Measurements from ENCODE around the gene PLAC8. TPM values are rescaled to one million over a fixed set of nuclear protein-coding genes. Genes with fewer than 3 reads are reported as not detected.

PLAC8 gene
- total RNA-seq, 2 experiments from 2014 or later, result 54.4 to 72.3 TPM

DNA sequence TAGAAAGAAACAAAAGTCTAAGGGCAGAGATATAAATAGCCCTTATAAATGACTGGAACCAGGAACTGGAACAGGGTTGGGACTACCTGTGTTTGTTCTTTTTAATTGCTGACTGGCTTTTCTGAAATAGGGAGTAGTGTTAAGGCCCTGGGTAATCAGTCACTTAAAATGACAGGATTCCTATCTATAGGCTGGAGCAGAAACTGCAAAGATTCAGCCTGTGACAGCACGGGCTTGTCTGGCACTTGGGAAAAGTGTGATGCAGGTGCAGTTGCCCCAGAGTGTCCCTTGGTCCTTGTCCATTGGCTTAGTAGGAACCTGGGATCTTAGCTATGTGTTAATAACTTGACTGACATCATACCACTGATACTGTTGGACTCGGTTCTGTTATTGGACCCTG, 14.7 kb upstream of the PLAC8 start:
- H3K36me3 Mint-ChIP-seq (ENCODE audit: low read depth), result no peaks in the 10 kb centered on the region
- H3K4me3 Mint-ChIP-seq, result no peak overlapping the region
- ATAC-seq (no peak), DNase-seq (no peak)
- H3K9me3 Mint-ChIP-seq (ENCODE audit: low read depth), result no peaks in the 10 kb centered on the region
- H3K27ac Mint-ChIP-seq, result no peak overlapping the region
- ChIA-PET POLR2A (no interaction called here), CTCF (no interaction called here)
- no peaks in the 10 kb centered on the region for H3K27me3 Mint-ChIP-seq
- intact Hi-C loops (cut with DNase I, micrococcal nuclease), result no loop called here
- peaks cover 11% of the 10 kb centered on the region for H3K4me1 Mint-ChIP-seq

DNA sequence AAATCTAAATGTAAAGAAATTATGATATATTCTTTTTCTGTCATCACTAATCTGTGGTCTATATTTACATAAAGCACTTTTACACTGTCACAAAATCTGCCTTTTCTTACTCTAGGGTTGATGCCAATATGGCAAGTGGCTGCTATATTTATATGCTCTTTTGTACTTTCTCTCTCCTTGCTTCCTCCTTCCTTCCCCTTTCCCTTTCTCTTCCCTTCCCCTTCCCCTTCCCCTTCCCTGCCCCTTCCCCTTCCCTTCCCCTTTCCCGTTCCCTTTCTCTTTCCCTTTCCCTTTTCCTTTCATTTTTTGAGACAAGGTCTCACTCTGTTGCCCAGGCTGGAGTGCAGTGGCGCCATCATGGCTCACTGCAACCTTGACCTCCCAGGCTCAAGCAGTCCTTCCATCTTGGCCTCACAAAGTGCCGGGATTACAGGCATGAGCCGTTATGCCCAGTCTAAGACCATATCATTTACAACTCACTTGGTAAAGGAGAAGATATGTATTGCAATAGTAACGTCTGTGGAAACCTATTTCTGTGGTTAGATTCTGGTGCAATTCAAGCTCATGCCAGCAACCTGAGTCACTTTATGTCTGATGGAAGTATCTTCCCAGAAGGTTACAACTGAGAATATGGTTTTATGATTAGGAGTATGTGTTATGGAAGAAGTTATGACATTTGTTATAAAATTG, 13.9 kb upstream of the PLAC8 start:
- no peak overlapping the region for H3K27ac Mint-ChIP-seq
- H3K4me1 Mint-ChIP-seq, result peaks cover 11% of the 10 kb centered on the region
- no peak for ATAC-seq
- POLR2A ChIA-PET, result no interaction called here
- CTCF ChIA-PET, result interaction anchor here (0.6 to 1.1 kb wide), 2 partner anchors 279 to 330 kb away, joined by 3 read pairs; partner anchors contain the start of gene SCD5
- intact Hi-C loops (cut with DNase I, micrococcal nuclease), result no loop called here
- DNase-seq, result no peak
- no peak overlapping the region for H3K4me3 Mint-ChIP-seq
- no peaks in the 10 kb centered on the region for H3K27me3 Mint-ChIP-seq
- no peaks in the 10 kb centered on the region for H3K36me3 Mint-ChIP-seq (ENCODE audit: low read depth)
- no peaks in the 10 kb centered on the region for H3K9me3 Mint-ChIP-seq (ENCODE audit: low read depth)

DNA sequence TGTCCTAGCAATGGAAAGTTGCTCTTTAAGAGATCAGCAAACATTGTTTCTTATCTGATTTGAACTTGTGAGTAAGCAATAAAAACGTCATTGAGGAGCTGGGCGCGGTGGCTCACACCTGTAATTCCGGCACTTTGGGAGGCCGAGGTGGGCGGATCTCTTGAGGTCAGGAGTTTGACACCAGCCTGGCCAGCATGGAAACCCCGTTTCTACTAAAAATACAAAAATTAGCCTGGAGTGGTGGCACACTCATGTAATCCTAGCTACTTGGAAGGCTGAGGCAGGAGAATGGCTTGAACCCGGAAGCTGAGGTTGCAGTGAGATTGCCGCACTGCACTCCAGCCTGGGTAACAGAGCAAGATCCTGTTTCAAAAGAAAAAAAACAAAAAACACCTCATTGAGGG, 11.2 kb upstream of the PLAC8 start:
- intact Hi-C loops (cut with DNase I, micrococcal nuclease), result no loop called here
- H3K36me3 Mint-ChIP-seq (ENCODE audit: low read depth), result no peaks in the 10 kb centered on the region
- H3K4me3 Mint-ChIP-seq, result peak overlapping the region; percentile 38
- ATAC-seq (peak; percentile 60), DNase-seq (peak; percentile 57)
- H3K4me1 Mint-ChIP-seq, result peaks cover 11% of the 10 kb centered on the region
- H3K27me3 Mint-ChIP-seq, result no peaks in the 10 kb centered on the region
- H3K27ac Mint-ChIP-seq, result peak overlapping the region; percentile 33
- ChIA-PET POLR2A (no interaction called here), CTCF (interaction anchor here (1.0 to 1.1 kb wide), 2 partner anchors 15 to 24 kb away, joined by 3 to 5 read pairs; no protein-coding TSS in a partner anchor)
- H3K9me3 Mint-ChIP-seq (ENCODE audit: low read depth), result peaks cover 2% of the 10 kb centered on the region

DNA sequence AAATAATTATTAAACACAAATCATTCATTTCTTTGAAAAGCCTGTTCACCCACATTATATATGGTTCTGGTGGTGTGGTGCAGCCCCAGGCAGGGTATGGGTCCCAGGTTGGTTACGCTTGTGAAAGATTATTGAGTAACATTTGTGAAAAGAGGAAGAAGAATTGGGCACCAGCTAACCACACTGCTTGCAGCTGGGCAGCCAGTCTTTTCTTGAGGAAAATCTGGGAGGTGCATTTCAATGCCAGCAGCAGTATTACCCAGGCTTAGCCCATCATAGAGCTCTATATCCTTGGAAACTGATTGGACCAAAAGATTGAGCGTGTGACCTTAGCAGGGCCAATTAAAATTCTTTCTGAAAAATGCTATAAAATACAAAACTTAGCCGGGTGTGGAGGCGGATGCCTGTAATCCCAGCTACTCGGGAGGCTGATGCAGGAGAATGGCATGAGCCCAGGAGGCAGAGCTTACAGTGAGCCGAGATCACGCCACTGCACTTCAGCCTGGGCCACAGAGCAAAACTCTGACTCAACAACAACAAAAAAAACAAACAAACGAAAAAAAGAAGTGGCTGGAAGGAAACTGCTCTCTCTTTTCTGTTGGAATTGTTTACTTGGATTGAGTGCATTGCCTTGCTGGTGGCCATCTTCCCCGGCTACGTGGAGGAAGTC, 9.7 kb upstream of the PLAC8 start:
- no peak overlapping the region for H3K27ac Mint-ChIP-seq
- no peaks in the 10 kb centered on the region for H3K36me3 Mint-ChIP-seq (ENCODE audit: low read depth)
- ChIA-PET CTCF (interaction anchor here (1.4 to 2.0 kb wide), 2 partner anchors 9 to 11 kb away, joined by 4 to 5 read pairs; partner anchors contain the start of gene PLAC8), POLR2A (interaction anchor here (0.6 kb wide), 1 partner anchor 1576 kb away, joined by 4 read pairs; no protein-coding TSS in a partner anchor)
- intact Hi-C loops (cut with DNase I, micrococcal nuclease), result no loop called here
- H3K4me1 Mint-ChIP-seq, result peaks cover 11% of the 10 kb centered on the region
- H3K9me3 Mint-ChIP-seq (ENCODE audit: low read depth), result peaks cover 2% of the 10 kb centered on the region
- H3K4me3 Mint-ChIP-seq, result no peak overlapping the region
- no peaks in the 10 kb centered on the region for H3K27me3 Mint-ChIP-seq
- no peak for ATAC-seq
- DNase-seq, result no peak

DNA sequence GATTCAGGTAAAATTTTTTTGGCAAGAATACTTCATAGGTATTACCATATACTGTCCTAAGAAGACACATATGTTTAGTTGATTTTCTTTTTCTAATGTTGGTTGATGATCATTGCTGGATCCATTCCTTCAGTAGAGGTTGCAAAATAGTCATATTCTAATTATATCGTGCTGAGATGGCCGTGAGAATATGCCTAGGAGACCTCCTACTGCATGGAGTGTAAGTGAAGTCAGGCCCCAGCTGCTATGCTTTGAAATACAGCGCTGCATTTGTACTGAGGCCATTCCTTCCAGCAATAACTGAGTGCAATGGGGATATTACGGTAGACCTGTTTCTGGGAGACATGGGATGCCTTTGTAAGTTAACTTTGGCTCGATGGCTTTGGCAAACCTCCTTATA, 6.7 kb upstream of the PLAC8 start:
- H3K36me3 Mint-ChIP-seq (ENCODE audit: low read depth), result no peaks in the 10 kb centered on the region
- ChIA-PET POLR2A (no interaction called here), CTCF (interaction anchor here (0.6 to 1.6 kb wide), 3 partner anchors 8 to 132 kb away, joined by 3 to 7 read pairs (median 3); no protein-coding TSS in a partner anchor)
- peaks cover 2% of the 10 kb centered on the region for H3K9me3 Mint-ChIP-seq (ENCODE audit: low read depth)
- no peak overlapping the region for H3K4me3 Mint-ChIP-seq
- no peak overlapping the region for H3K27ac Mint-ChIP-seq
- DNase-seq (no peak), ATAC-seq (no peak)
- peaks cover 12% of the 10 kb centered on the region for H3K4me1 Mint-ChIP-seq
- H3K27me3 Mint-ChIP-seq, result no peaks in the 10 kb centered on the region
- intact Hi-C loops (cut with DNase I, micrococcal nuclease), result no loop called here

DNA sequence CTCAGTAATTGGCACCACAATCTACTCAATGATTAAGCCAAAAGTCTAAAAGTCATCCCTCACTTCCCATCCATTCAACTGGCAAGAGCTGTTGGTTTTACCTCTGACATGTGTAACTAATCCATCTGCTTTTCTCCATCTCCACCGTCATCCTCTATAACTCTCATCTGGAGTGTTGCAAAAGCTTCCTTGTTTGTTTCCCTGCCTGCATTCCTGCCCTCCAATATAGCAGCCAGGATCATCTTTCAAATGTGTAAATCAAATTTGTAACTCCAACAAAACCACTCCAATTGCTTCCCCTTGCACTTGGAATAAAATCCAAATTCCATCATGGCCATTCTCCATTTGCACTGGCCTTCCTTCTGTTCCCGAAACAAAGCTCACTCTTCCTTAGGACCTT, 4.3 kb upstream of the PLAC8 start:
- no peak for ATAC-seq
- no peak overlapping the region for H3K27ac Mint-ChIP-seq
- CTCF ChIA-PET, result interaction anchor here (1.0 kb wide), 1 partner anchor 131 kb away, joined by 3 read pairs; no protein-coding TSS in a partner anchor

DNA sequence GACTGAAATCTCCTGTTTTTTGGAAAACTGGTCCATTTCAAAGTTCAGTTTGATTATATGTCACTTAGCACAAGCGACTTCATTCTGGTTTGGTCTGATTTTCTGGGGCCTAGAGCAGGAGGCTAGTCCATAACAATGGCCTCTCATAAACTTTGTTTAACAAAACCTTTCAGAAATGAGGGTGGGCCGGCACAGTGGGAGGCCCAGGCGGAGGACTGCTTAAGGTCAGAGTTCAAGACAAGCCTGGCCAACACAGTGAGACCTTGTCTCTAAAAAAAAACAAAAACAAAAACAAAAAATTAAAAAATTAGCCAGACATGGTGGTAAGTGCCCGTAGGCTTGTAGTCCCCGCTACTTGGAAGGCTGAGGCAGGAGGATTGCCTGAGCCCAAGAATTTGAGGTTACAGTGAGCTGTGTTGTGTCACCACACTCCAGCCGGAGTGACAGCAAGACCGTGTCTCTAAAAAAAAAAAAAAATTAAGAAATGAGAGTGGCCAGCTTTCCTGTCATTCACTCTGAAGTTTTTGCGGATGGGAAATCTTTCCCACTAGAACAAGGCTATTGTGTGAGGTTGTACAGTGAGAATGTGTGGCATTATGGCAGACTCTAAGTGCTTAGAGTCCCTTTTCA, 1.2 kb upstream of the PLAC8 start:
- Mint-ChIP-seq H3K4me3 (no peak overlapping the region), H3K27me3 (no peaks in the 10 kb centered on the region), H3K9me3 (ENCODE audit: low read depth) (no peaks in the 10 kb centered on the region), H3K27ac (peak overlapping the region; percentile 58), H3K36me3 (ENCODE audit: low read depth) (peaks cover 6% of the 10 kb centered on the region), H3K4me1 (peaks cover 30% of the 10 kb centered on the region)
- ATAC-seq, result no peak
- no peak for DNase-seq
- CTCF ChIA-PET, result interaction anchor here (0.5 to 4.0 kb wide), 10 partner anchors 23 to 166 kb away, joined by 3 to 19 read pairs (median 3); no protein-coding TSS in a partner anchor
- POLR2A ChIA-PET, result interaction anchor here (1.2 kb wide), 1 partner anchor 102 kb away, joined by 5 read pairs; no protein-coding TSS in a partner anchor
- intact Hi-C loops (cut with DNase I, micrococcal nuclease), result loop anchor here in 1 of 2 experiments (2.0 to 10.0 kb wide), 2 partner anchors 119 to 339 kb away; partner anchors contain the start of genes HELQ and MRPS18C

More for the DNA sequence above, 4.3 kb upstream of the PLAC8 start:
- Mint-ChIP-seq H3K9me3 (ENCODE audit: low read depth) (peaks cover 2% of the 10 kb centered on the region), H3K4me3 (no peak overlapping the region), H3K27me3 (no peaks in the 10 kb centered on the region), H3K36me3 (ENCODE audit: low read depth) (no peaks in the 10 kb centered on the region), H3K4me1 (peaks cover 17% of the 10 kb centered on the region)
- intact Hi-C loops (cut with DNase I, micrococcal nuclease), result loop anchor here in 1 of 2 experiments (10.0 kb wide), 1 partner anchor 336 kb away; the partner anchor contains the start of genes HELQ and MRPS18C
- no peak for DNase-seq
- POLR2A ChIA-PET, result no interaction called here

DNA sequence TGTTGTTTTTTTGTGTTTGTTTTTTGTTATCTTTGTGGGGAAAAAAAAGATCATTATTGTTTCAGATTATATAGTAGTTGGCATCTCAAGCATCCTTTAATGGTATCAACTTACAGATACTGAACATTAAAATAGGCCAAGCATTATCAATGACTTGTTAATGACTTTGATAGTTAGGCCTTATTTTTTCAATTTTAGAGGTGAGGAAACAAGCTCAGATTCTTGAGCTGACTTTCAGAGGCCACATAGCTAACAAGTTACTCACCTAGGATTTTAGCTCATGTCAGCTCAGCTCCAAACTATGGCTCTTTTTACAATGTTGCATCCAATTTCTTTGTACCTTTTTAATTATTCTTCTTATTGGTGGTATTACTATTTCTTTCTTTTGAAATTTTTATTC, 471 bp upstream of the PLAC8 start:
- H3K4me1 Mint-ChIP-seq, result peaks cover 33% of the 10 kb centered on the region
- no peaks in the 10 kb centered on the region for H3K9me3 Mint-ChIP-seq (ENCODE audit: low read depth)
- intact Hi-C loops (cut with DNase I, micrococcal nuclease), result loop anchor here (1.0 to 10.0 kb wide), 9 partner anchors 104 to 688 kb away; partner anchors contain the start of genes HELQ (in 2 of the 2), MRPS18C (in 1 of the 2) and SEC31A (in 1 of the 2)
- ATAC-seq (no peak), DNase-seq (no peak)
- CTCF ChIA-PET, result interaction anchor here (0.7 to 4.0 kb wide), 10 partner anchors 9 to 263 kb away, joined by 3 to 19 read pairs (median 4); no protein-coding TSS in a partner anchor
- peak overlapping the region; percentile 83 for H3K4me3 Mint-ChIP-seq
- no peaks in the 10 kb centered on the region for H3K27me3 Mint-ChIP-seq
- POLR2A ChIA-PET, result interaction anchor here (0.6 to 1.2 kb wide), 3 partner anchors 103 to 993 kb away, joined by 3 to 5 read pairs (median 3); no protein-coding TSS in a partner anchor
- H3K36me3 Mint-ChIP-seq (ENCODE audit: low read depth), result peaks cover 6% of the 10 kb centered on the region
- peak overlapping the region; percentile 91 for H3K27ac Mint-ChIP-seq

DNA sequence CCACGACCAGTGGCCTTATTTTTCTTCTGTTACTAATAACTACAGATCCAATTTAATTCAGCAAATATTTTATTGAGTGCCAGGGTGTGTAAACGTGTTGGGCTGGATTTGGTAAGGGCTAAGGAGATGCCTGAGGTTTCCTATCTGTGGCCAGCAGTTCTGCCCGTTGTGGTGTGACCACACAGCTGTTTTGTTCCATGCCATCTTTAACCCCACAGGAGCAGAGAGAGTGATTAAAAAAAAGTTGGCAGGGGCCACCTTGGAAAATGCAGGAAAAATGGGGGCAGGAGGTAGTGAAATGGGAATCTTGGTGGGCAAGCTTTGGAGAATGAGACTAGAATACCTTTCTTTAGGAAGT, 1.1 kb downstream of the PLAC8 start:
- peaks cover 8% of the 10 kb centered on the region for H3K36me3 Mint-ChIP-seq (ENCODE audit: low read depth)
- no peaks in the 10 kb centered on the region for H3K9me3 Mint-ChIP-seq (ENCODE audit: low read depth)
- DNase-seq, result peak; percentile 42
- POLR2A ChIA-PET, result interaction anchor here (0.7 to 1.2 kb wide), 3 partner anchors 105 to 244 kb away, joined by 3 to 7 read pairs (median 5); no protein-coding TSS in a partner anchor
- no peak for ATAC-seq
- no peaks in the 10 kb centered on the region for H3K27me3 Mint-ChIP-seq
- CTCF ChIA-PET, result interaction anchor here (0.7 to 4.3 kb wide), 12 partner anchors 8 to 169 kb away, joined by 3 to 29 read pairs (median 4); no protein-coding TSS in a partner anchor
- peak overlapping the region; percentile 96 for H3K27ac Mint-ChIP-seq
- peaks cover 34% of the 10 kb centered on the region for H3K4me1 Mint-ChIP-seq
- intact Hi-C loops (cut with DNase I, micrococcal nuclease), result loop anchor here (5.0 to 10.0 kb wide), 6 partner anchors 139 to 686 kb away; partner anchors contain the start of genes HELQ (in 1 of the 2), MRPS18C (in 1 of the 2) and SEC31A (in 1 of the 2)
- H3K4me3 Mint-ChIP-seq, result peak overlapping the region; percentile 83

DNA sequence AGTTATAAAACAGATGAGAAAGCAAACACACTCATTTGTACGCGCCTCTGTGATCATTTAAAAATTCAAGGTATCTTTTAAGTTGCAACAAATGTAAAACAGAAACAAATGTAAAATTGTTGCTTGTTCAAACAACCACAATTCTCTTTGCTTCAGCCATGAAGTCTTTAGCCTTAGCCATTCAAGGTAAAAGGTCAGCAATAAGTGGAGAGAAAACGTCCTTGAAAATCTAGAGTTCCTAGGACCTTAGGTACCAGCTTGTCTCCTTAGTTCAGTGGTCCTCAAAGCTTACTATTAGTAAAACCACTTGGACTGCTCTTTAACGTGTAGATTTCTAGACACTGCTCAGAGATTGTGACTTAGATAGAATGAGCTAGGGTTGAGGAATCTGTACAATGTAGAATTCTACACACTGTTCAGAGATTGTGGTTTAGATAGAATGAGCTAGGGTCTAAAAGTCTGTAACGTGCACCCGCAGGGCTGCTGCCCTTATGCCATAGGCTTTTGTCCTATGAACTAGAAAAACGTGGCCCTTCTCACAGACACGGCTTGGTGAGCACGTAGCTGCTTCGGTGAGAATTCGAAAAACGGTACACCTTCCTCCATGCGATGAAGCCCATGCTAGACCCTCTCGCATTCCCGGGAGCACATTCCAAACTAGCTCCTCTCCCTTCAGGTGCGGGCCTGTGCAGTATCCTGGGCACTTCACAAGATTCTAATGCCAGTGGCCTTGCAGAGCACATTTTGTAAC, 1.7 kb downstream of the PLAC8 start:
- ChIA-PET POLR2A (interaction anchor here (0.6 to 1.2 kb wide), 4 partner anchors 105 to 289 kb away, joined by 3 to 7 read pairs (median 4); no protein-coding TSS in a partner anchor), CTCF (interaction anchor here (0.7 to 4.3 kb wide), 12 partner anchors 9 to 170 kb away, joined by 3 to 29 read pairs (median 4); no protein-coding TSS in a partner anchor)
- Mint-ChIP-seq H3K27ac (peak overlapping the region; percentile 96), H3K27me3 (no peaks in the 10 kb centered on the region), H3K36me3 (ENCODE audit: low read depth) (peaks cover 10% of the 10 kb centered on the region), H3K9me3 (ENCODE audit: low read depth) (no peaks in the 10 kb centered on the region), H3K4me1 (peaks cover 38% of the 10 kb centered on the region), H3K4me3 (peak overlapping the region; percentile 83)
- peak; percentile 15 for ATAC-seq
- intact Hi-C loops (cut with DNase I, micrococcal nuclease), result loop anchor here (5.0 to 10.0 kb wide), 6 partner anchors 139 to 686 kb away; partner anchors contain the start of genes HELQ (in 1 of the 2), MRPS18C (in 1 of the 2) and SEC31A (in 1 of the 2)
- peak; percentile 66 for DNase-seq
